ENCODE measurements around the gene UBE2D2. TPM values are rescaled to one million over a fixed set of nuclear protein-coding genes. Genes with fewer than 3 reads are reported as not detected.
A peak's percentile ranks its signal among the peaks of the same experiment; 100 is the strongest.

The UBE2D2 gene
- total and polyA plus RNA-seq, 2 of the 4 experiments (the other 2 are of a cell fraction), result 26.9 to 35.7 TPM

- WGBS, 2 experiments (ENCODE audit: extremely low coverage in 2 of 2, insufficient read length in 1 of 2), result 5% methylated on average over 18 of the region's 41 CpGs; no CpG with 5 or more reads in 1 of the 2 experiments
- H3K4ac ChIP-seq (ENCODE audit: low read depth, low read length), result peak overlapping the region; percentile 100
- peak overlapping the region; percentile 98 for H2BK120ac ChIP-seq (ENCODE audit: low read depth, low read length)
- ATAC-seq (ENCODE audit: low read depth) (peak; percentile 84), DNase-seq (peak; percentile 95)
- H3K14ac ChIP-seq (replicated peaks; ENCODE audit: low read depth, low read length), result peak overlapping the region; percentile 92
- H2AFZ ChIP-seq (replicated peaks; ENCODE audit: low read length, poor library complexity), result peak overlapping the region; percentile 82
- peak overlapping the region; percentile 92 for H2AK9ac ChIP-seq (replicated peaks; ENCODE audit: low read depth, low read length, poor library complexity)
- POLR2A ChIA-PET (ENCODE audit: unreplicated experiment), result interaction anchor here (0.9 to 1.0 kb wide), 2 partner anchors 13 to 24 kb away, joined by 7 to 9 read pairs; partner anchors contain the start of gene CXXC5
- H3K4me3 ChIP-seq (ENCODE audit: insufficient read depth, low read depth, low read length), result no peak overlapping the region
- peak overlapping the region; percentile 94 for H3K18ac ChIP-seq (ENCODE audit: low read depth, low read length)
- no peaks in the 10 kb centered on the region for H3K36me3 ChIP-seq (ENCODE audit: control insufficient read depth, insufficient read depth, low read length)
- H2BK5ac ChIP-seq (ENCODE audit: low read depth, low read length, poor library complexity, severe bottlenecking), result peak overlapping the region; percentile 99
- H4K5ac ChIP-seq (ENCODE audit: low read depth, low read length), result peak overlapping the region; percentile 86
- H3K79me1 ChIP-seq (ENCODE audit: low read depth in 1 of 2, low read length in 2 of 2), result peaks cover 38 to 91% of the 10 kb centered on the region in 2 experiments
- peaks cover 4% of the 10 kb centered on the region; the same call in 1 of the 2 replicates for H4K20me1 ChIP-seq (ENCODE audit: insufficient read depth, low read length)
- peak overlapping the region; percentile 69 for H3K4me2 ChIP-seq (ENCODE audit: low read depth, low read length)
- H3K4me1 ChIP-seq (ENCODE audit: control insufficient read depth, insufficient read depth, low read length), result peaks cover 46% of the 10 kb centered on the region
- H3K27me3 ChIP-seq (ENCODE audit: control insufficient read depth, insufficient read depth, low read length), result no peaks in the 10 kb centered on the region
- H3K9me1 ChIP-seq (ENCODE audit: insufficient read depth, low read length), result peaks cover 39% of the 10 kb centered on the region
- peak overlapping the region; percentile 95 for H3K27ac ChIP-seq (ENCODE audit: insufficient read depth, low read length)
- H3K56ac ChIP-seq (ENCODE audit: extremely low read depth, insufficient read depth, low read length), result peak overlapping the region; percentile 54; the same call in 1 of the 2 replicates
- H3K23ac ChIP-seq (ENCODE audit: low read depth, low read length), result peak overlapping the region; percentile 98
- H3K9me3 ChIP-seq (ENCODE audit: control insufficient read depth, insufficient read depth, low read length), result no peaks in the 10 kb centered on the region
- peak overlapping the region; percentile 92 for H2BK20ac ChIP-seq (ENCODE audit: low read depth, low read length)
- CTCF ChIA-PET, result interaction anchor here (0.5 to 1.9 kb wide), 3 partner anchors 13 to 104 kb away, joined by 3 to 9 read pairs (median 3); partner anchors contain the start of gene CXXC5
- intact Hi-C loops (cut with micrococcal nuclease) (no loop called here), dilution Hi-C loops (cut with HindIII; ENCODE audit: low sequenced_read_pairs, unreplicated experiment) (no loop called here), in situ Hi-C loops (cut with MboI; ENCODE audit: low sequenced_read_pairs) (no loop called here)
- no TSS peak for BruUV-seq (replicated peaks)
- H2BK15ac ChIP-seq (ENCODE audit: low read depth, low read length), result peak overlapping the region; percentile 93; the same call in 2 of the 3 replicates
- H3K9ac ChIP-seq (ENCODE audit: low read depth, low read length), result peak overlapping the region; percentile 44
- H4K8ac ChIP-seq (ENCODE audit: low read depth in 2 of 2, low read length in 2 of 2), result peak overlapping the region; percentile 61 to 99; a peak in 3 of 4 replicates
- peak overlapping the region; percentile 100 for H2AK5ac ChIP-seq (ENCODE audit: low read depth, low read length)
- H4K91ac ChIP-seq (ENCODE audit: insufficient read depth, low read depth, low read length), result peak overlapping the region; percentile 90
- no peak for TF ChIP-seq ELK1 (IDR thresholded peaks at IDR 0.05; ENCODE audit: borderline replicate concordance, low read depth, low read length)
- no peak for TF ChIP-seq CTCF (conservative IDR thresholded peaks at IDR 0.05; ENCODE audit: low read depth, low read length)
- TF ChIP-seq RFX5 (IDR thresholded peaks at IDR 0.05; ENCODE audit: low read depth, low read length), result no peak
- peak; percentile 78 for TF ChIP-seq MXI1 (IDR thresholded peaks at IDR 0.05; ENCODE audit: borderline replicate concordance, low read depth, low read length)
- TF ChIP-seq NFE2L2 (IDR thresholded peaks at IDR 0.05; ENCODE audit: low read depth, low read length), result peak; percentile 45; the same call in 1 of the 2 replicates
- peak; percentile 59 for TF ChIP-seq USF2 (IDR thresholded peaks at IDR 0.05; ENCODE audit: low read depth, low read length)
- TF ChIP-seq POLR2A (IDR thresholded peaks at IDR 0.05; ENCODE audit: low read depth, low read length), result no peak
- TF ChIP-seq CHD1 (IDR thresholded peaks at IDR 0.05; ENCODE audit: low read depth, low read length), result no peak
- peak; percentile 85 for TF ChIP-seq MAZ (IDR thresholded peaks at IDR 0.05; ENCODE audit: borderline replicate concordance, low read depth, low read length)
- TF ChIP-seq BHLHE40 (IDR thresholded peaks at IDR 0.05; ENCODE audit: low read depth, low read length), result peak; percentile 89
- TF ChIP-seq RCOR1 (IDR thresholded peaks at IDR 0.05; ENCODE audit: insufficient replicate concordance, low read length), result no peak
- peak; percentile 45; the same call in 1 of the 2 replicates for TF ChIP-seq CEBPB (IDR thresholded peaks at IDR 0.05; ENCODE audit: low read depth, low read length)
- peak; percentile 42 for TF ChIP-seq MAFK (IDR thresholded peaks at IDR 0.05; ENCODE audit: low read depth, low read length)
These were observed 100.0 kb downstream of the UBE2D2 start for GRCh38 chr5:139660923-139661814.
